Measurements from ENCODE around the gene NOTCH2NLA.
"Not testable (repeated sequence)": the region's sequence is repeated elsewhere in the genome, so short reads cannot be mapped to it uniquely, and the experiment has no call there.

DNA sequence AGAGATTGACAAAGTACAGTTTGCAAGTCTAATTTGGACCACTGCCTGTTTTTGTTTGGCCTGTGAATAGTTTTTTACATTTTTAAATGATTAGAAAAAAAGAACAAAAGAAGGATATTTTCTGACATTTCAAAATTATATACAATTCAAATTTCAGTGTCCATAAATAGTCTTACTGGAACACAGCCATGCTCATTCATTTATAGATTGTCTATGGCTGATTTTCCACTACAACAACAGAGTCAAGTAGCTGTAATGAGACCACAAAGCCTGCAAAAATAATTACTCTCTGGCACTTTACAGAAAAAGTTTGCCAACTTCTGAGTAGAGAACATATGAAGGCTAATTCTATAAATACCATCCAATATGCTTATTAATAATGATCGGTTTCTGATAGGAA is 61.1 kb downstream of the NOTCH2NLA start:
- not testable (repeated sequence) for TF ChIP-seq CTCF (conservative IDR thresholded peaks at IDR 0.05); ZFX (IDR thresholded peaks at IDR 0.05)

Data from C4-2B (cell line).